ENCODE data around the gene NAGLU. TPM values are rescaled to one million over a fixed set of nuclear protein-coding genes. Genes with fewer than 3 reads are reported as not detected.
A peak's percentile ranks its signal among the peaks of the same experiment; 100 is the strongest.

NAGLU gene
- polyA plus RNA-seq, 1 of the 3 experiments (the other 2 are of a cell fraction) = 33.9 TPM

DNA sequence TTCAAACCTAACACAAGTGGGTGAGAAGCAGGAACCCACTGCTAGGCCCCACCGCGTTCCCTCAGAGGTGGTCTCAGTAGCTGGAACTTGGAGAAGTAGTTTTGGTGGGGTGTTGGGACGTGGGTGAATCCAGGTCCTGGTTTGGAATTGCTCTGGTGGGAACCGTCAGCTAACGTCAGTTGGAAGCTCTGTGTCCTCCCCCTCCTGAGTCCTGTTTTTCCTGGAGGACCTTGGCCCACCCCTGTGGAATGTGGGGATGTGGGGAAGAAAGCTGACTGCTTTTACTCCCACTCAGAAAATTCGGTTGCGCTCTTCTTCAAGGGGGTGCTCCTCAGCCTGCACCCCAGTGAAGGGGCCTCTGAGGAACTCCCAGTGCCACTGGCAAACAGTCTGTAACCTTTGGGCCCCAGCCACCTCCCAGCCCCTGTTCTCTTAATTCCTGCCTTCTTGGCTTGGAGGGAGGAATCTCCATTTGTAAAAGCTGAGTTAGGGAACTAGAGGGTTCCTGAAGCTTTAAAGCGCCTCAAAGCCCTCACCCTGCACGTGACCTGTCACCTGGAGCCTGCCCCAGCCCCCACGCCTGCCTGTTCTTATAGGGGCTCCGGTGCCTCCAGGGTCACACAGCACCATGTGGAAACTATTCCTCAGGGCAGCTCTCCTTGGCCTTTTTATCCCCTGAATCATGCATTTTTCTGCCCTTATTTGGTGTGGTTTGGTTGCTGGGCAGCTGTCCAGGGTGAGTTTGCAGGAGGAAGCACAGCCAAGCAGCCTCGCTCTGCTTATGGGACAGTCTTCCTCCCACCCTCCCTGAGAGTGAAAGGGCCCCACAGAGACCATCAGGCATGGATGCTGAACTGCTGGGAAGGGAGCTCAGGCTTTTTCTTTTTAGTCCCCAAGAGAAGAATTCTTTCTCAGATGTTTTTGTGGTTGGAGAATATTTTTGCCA is 16.2 kb upstream of the NAGLU start:
- H3K36me3 ChIP-seq (replicated peaks in 1 of 2; ENCODE audit: control insufficient read depth in 1 of 2, insufficient read depth in 2 of 2, low read length in 1 of 2) = no peaks in the 10 kb centered on the region
- no peaks in the 10 kb centered on the region for H3K27me3 ChIP-seq (ENCODE audit: insufficient read depth)
- peak overlapping the region; percentile 92 to 100 for H3K27ac ChIP-seq (ENCODE audit: low read depth in 2 of 2, low read length in 1 of 2)
- H3K4me3 ChIP-seq (ENCODE audit: low read depth in 2 of 2, low read length in 1 of 2) = peak overlapping the region in 1 of 2 experiments; percentile 25; a peak in 1 of 4 replicates
- peak overlapping the region; percentile 73 for H3K9ac ChIP-seq
- H4K20me1 ChIP-seq (ENCODE audit: insufficient read depth) = no peaks in the 10 kb centered on the region
- no peaks in the 10 kb centered on the region for H3K9me2 ChIP-seq
- 38% methylated on average over 11 of the region's 12 CpGs for WGBS (ENCODE audit: low lambda C conversion rate)
- H3K4me2 ChIP-seq = peak overlapping the region; percentile 81
- peaks cover 43 to 57% of the 10 kb centered on the region in 2 experiments for H3K4me1 ChIP-seq (ENCODE audit: control insufficient read depth in 1 of 2, insufficient read depth in 2 of 2, low read depth in 1 of 2, low read length in 1 of 2)
- peaks cover 16% of the 10 kb centered on the region for H3K79me2 ChIP-seq (ENCODE audit: insufficient read depth)
- CTCF ChIA-PET = interaction anchor here (0.6 to 7.9 kb wide), 17 partner anchors 8 to 297 kb away, joined by 3 to 83 read pairs (median 3); no protein-coding TSS in a partner anchor
- no peaks in the 10 kb centered on the region for H3K9me3 ChIP-seq
- peaks cover 57% of the 10 kb centered on the region for H3F3A ChIP-seq (replicated peaks; ENCODE audit: insufficient read depth)
- POLR2A ChIA-PET = interaction anchor here (1.5 kb wide), 1 partner anchor 20 kb away, joined by 3 read pairs; no protein-coding TSS in a partner anchor
- H2AFZ ChIP-seq (ENCODE audit: low read depth) = no peak overlapping the region
- no peak for DNase-seq
- TF ChIP-seq POLR2AphosphoS5 (IDR thresholded peaks at IDR 0.05; ENCODE audit: low read depth, low read length) = peak; percentile 78
- no peak for TF ChIP-seq RAD21 (IDR thresholded peaks at IDR 0.05; ENCODE audit: low read length)
- TF ChIP-seq EZH2phosphoT487 (IDR thresholded peaks at IDR 0.05; ENCODE audit: borderline replicate concordance, low read depth) = no peak
- TF ChIP-seq TEAD4 (IDR thresholded peaks at IDR 0.05; ENCODE audit: borderline replicate concordance, insufficient read depth) = peak; percentile 81
- TF ChIP-seq, protein P1, sequence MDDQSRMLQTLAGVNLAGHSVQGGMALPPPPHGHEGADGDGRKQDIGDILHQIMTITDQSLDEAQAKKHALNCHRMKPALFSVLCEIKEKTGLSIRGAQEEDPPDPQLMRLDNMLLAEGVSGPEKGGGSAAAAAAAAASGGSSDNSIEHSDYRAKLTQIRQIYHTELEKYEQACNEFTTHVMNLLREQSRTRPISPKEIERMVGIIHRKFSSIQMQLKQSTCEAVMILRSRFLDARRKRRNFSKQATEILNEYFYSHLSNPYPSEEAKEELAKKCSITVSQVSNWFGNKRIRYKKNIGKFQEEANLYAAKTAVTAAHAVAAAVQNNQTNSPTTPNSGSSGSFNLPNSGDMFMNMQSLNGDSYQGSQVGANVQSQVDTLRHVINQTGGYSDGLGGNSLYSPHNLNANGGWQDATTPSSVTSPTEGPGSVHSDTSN (IDR thresholded peaks at IDR 0.05) = peak; percentile 77
- TF ChIP-seq, protein P2, sequence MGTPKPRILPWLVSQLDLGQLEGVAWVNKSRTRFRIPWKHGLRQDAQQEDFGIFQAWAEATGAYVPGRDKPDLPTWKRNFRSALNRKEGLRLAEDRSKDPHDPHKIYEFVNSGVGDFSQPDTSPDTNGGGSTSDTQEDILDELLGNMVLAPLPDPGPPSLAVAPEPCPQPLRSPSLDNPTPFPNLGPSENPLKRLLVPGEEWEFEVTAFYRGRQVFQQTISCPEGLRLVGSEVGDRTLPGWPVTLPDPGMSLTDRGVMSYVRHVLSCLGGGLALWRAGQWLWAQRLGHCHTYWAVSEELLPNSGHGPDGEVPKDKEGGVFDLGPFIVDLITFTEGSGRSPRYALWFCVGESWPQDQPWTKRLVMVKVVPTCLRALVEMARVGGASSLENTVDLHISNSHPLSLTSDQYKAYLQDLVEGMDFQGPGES (IDR thresholded peaks at IDR 0.05; ENCODE audit: low read depth, low read length) = no peak
- TF ChIP-seq, protein P3, sequence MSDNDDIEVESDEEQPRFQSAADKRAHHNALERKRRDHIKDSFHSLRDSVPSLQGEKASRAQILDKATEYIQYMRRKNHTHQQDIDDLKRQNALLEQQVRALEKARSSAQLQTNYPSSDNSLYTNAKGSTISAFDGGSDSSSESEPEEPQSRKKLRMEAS (IDR thresholded peaks at IDR 0.05; ENCODE audit: low read depth) = peak; percentile 98
- TF ChIP-seq FOXM1 (IDR thresholded peaks at IDR 0.05; ENCODE audit: low read depth) = peak; percentile 87; the same call in 1 of the 2 replicates
- TF ChIP-seq MXI1 (IDR thresholded peaks at IDR 0.05; ENCODE audit: low read depth, low read length) = no peak
- no peak for TF ChIP-seq RFX5 (IDR thresholded peaks at IDR 0.05; ENCODE audit: low read length)
- no peak for TF ChIP-seq SMC3 (IDR thresholded peaks at IDR 0.05; ENCODE audit: low read depth, low read length)
- TF ChIP-seq USF1 (IDR thresholded peaks at IDR 0.05; ENCODE audit: borderline replicate concordance, low read depth) = peak; percentile 87
- peak; percentile 92 for TF ChIP-seq FOSL2 (IDR thresholded peaks at IDR 0.05; ENCODE audit: borderline replicate concordance, low read depth)
- TF ChIP-seq ELF1 (IDR thresholded peaks at IDR 0.05) = no peak; the same call in 1 of the 2 replicates
- no peak; the same call in 1 of the 2 replicates for TF ChIP-seq MEF2A (IDR thresholded peaks at IDR 0.05; ENCODE audit: borderline replicate concordance, low read depth)
- TF ChIP-seq, protein P4, sequence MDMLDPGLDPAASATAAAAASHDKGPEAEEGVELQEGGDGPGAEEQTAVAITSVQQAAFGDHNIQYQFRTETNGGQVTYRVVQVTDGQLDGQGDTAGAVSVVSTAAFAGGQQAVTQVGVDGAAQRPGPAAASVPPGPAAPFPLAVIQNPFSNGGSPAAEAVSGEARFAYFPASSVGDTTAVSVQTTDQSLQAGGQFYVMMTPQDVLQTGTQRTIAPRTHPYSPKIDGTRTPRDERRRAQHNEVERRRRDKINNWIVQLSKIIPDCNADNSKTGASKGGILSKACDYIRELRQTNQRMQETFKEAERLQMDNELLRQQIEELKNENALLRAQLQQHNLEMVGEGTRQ (IDR thresholded peaks at IDR 0.05; ENCODE audit: borderline replicate concordance, low read depth, low read length) = peak; percentile 32; the same call in 1 of the 2 replicates
- TF ChIP-seq RCOR1 (IDR thresholded peaks at IDR 0.05; ENCODE audit: low read length) = no peak
- peak; percentile 95 for TF ChIP-seq RXRA (IDR thresholded peaks at IDR 0.05; ENCODE audit: borderline replicate concordance, low read depth)
- no peak for TF ChIP-seq NRF1 (IDR thresholded peaks at IDR 0.05; ENCODE audit: low read depth, low read length)
- TF ChIP-seq CHD2 (IDR thresholded peaks at IDR 0.05; ENCODE audit: low read length, partially characterized antibody) = no peak
- peak; percentile 94 for TF ChIP-seq NFIC (IDR thresholded peaks at IDR 0.05; ENCODE audit: borderline replicate concordance)
- no peak for TF ChIP-seq GABPA (IDR thresholded peaks at IDR 0.05; ENCODE audit: low read depth)
- TF ChIP-seq FOXJ3 (CRISPR knock-in tag; IDR thresholded peaks at IDR 0.05) = no peak
- peak; percentile 84 for TF ChIP-seq REST (IDR thresholded peaks at IDR 0.05; ENCODE audit: low read depth, low read length)
